Measurements from ENCODE around the gene PRKAR2A. TPM values are rescaled to one million over a fixed set of nuclear protein-coding genes. Genes with fewer than 3 reads are reported as not detected.

Gene PRKAR2A
- total and polyA plus RNA-seq, 2 donors (not counting 3 experiments of a cell fraction or from before 2014, with no cell fraction given), result 8.6 to 69.9 TPM

GRCh38 chr3:48863122-48863521, 15.4 kb upstream of the PRKAR2A start:
- Histone ChIP-seq H3K79me2 (ENCODE audit: control insufficient read depth, insufficient read depth, low read length) (no peaks in the 10 kb centered on the region), H3K9me1 (replicated peaks; ENCODE audit: control insufficient read depth, extremely low read depth, insufficient read depth, low read length) (no peaks in the 10 kb centered on the region), H3K4me3 (replicated peaks in 1 of 3; ENCODE audit: insufficient read depth in 1 of 3, low read depth in 1 of 3, low read length in 3 of 3) (no peak overlapping the region), H3K9me3 (replicated peaks; ENCODE audit: control insufficient read depth, insufficient read depth, low read length) (no peaks in the 10 kb centered on the region), H3K36me3 (ENCODE audit: control insufficient read depth in 2 of 2, extremely low read depth in 1 of 2, insufficient read depth in 2 of 2, low read length in 2 of 2) (peaks cover 0 to 2% of the 10 kb centered on the region in 2 experiments), H3K27me3 (ENCODE audit: control insufficient read depth in 2 of 2, insufficient read depth in 2 of 2, low read length in 2 of 2) (no peaks in the 10 kb centered on the region), H3K4me2 (ENCODE audit: insufficient read depth, low read length) (no peak overlapping the region), H2AFZ (ENCODE audit: low read depth, low read length) (no peak overlapping the region), H3K4me1 (ENCODE audit: control insufficient read depth, extremely low read depth, insufficient read depth, low read length) (peaks cover 12% of the 10 kb centered on the region), H4K20me1 (replicated peaks; ENCODE audit: control insufficient read depth, extremely low read depth, insufficient read depth, low read length) (no peaks in the 10 kb centered on the region), H3K27ac (ENCODE audit: insufficient read depth, low read depth, low read length) (no peak overlapping the region), H3K9ac (replicated peaks; ENCODE audit: extremely low read depth, insufficient read depth, low read length) (no peak overlapping the region)
- ChIA-PET POLR2A (interaction anchor here (0.6 kb wide), 1 partner anchor 8 kb away, joined by 5 read pairs; no protein-coding TSS in a partner anchor), CTCF (interaction anchor here (1.2 to 1.5 kb wide), 2 partner anchors 8 to 29 kb away, joined by 3 to 5 read pairs; no protein-coding TSS in a partner anchor)
- dilution Hi-C loops (cut with MboI; ENCODE audit: extremely low pct_ligation_motif_present, low sequenced_read_pairs) (no loop called here), intact Hi-C loops (cut with micrococcal nuclease) (no loop called here)
- peak; percentile 12 for DNase-seq (ENCODE audit: low read depth, low spot score)
- FAIRE-seq, result peak; percentile 33
- TF ChIP-seq JUN (IDR thresholded peaks at IDR 0.05; ENCODE audit: borderline replicate concordance, insufficient read depth, insufficient read length, low read depth), result no peak
- TF ChIP-seq EZH2 (IDR thresholded peaks at IDR 0.05; ENCODE audit: borderline replicate concordance, low read depth, low read length, severe bottlenecking), result no peak
- no peak for TF ChIP-seq GATA2 (IDR thresholded peaks at IDR 0.05; ENCODE audit: insufficient read depth, insufficient read length, low read depth, low read length)
- TF ChIP-seq FOS (IDR thresholded peaks at IDR 0.05; ENCODE audit: borderline replicate concordance, insufficient read depth, low read length), result peak; percentile 46
- no peak for TF ChIP-seq CTCF (IDR thresholded peaks at IDR 0.05; ENCODE audit: extremely low read depth in 1 of 2, insufficient read depth in 1 of 2, low read depth in 1 of 2, low read length in 2 of 2)
- BruUV-seq (replicated peaks), result no TSS peak

Data from endothelial cell of umbilical vein (primary cell).